DMS53 treated with DMSO at 0.1 percent for 48 hours (cell line): Measurements from ENCODE around the gene GK2.

ENCODE experiments used
- DNase-seq: peaks from one replicate; lab custom pipeline; 2025; ENCODE audit not compliant: unreplicated experiment; lab: John Stamatoyannopoulos, UW

The GK2 gene

DNA sequence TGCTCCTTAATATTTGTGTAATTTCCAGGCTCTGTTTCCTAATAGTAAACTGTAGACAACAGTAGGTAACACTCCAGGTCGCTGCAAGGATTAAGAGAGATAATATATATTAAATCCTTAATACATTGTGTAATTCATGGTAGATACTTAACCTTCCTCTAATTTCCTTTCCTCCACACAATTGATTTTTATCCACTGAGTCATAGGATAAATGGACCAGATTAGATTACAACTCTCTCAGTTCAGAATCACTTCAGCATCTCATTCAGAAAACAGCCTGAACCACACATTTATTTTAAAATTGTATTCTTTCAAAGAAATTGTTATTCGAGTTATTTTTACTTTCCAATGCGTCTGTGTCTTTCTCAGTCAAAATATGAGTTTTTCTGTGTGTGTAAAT is 17.1 kb downstream of the GK2 start:
- no peak for DNase-seq

DNA sequence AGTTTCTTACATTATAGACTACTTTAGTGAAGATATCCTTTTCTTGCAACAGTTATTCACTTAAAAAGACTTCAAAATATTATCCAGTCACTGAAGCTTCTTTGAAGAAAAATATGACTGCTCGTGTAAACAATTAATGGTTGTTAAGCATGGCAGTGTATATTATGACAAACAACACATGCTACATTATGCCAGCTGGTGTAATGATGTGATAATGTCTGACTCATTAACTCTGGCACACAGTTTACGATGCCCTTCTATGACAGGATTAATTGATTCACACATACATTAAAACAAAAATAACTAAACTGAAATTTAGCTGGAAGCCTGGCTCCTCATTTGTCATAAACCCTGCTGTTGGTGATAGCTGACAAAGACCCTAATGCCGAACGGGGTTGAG is 22.4 kb downstream of the GK2 start:
- no peak for DNase-seq

DNA sequence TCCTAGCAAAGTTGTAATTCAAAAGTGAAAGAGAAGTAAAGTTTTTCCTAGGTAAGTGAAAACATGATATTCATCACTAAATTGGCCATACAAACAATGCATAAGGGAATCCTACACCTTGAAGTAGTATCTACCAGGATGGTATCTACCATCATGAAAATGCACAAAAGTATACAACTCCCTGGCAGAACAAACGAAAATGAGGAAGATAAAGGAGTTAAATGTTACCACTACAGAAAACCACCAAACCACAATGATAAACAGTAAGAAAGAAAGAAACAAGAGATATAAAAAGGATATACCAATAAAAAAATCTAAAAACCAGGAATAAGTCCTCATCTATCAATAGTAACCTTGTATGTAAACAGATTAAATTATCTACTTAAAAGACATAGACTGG is 26.9 kb downstream of the GK2 start:
- DNase-seq: no peak

DNA sequence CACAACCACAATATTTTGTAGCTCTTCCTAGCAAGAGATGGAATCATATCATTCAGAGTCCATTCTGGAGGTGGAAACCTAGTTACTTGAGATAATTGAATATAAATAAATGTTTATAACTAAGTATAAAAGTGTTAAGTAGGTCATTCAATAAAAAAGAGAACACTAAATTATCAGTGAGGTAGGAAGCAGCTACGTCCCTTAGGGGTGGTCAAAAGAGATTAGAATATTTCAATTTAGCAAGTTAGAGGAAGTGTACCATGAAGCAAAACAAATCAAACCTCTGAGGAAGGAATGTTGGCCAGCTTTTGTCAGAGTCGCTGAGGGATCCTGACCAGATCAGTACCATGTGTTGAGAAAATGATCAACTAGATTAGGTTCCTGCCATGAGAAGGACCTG is 38.0 kb downstream of the GK2 start:
- no peak for DNase-seq

DNA sequence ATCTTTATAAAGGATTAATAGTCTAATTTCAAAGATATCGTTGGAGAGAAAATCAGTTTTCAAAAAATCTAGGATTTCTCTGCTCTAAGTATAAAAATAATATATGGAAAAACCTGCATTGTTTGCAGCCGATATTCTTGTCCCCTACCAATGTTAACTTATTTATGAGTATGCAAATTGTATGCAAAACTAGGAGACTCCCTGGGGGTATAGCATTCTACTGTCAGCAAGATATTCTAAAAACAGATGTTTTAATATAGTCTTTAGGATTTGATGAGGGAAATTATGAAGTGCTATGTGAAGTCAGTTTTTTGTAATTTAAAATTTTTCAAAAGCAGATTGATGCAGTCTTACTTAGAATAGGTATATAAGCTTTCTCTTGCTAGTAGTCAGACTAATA is 40.9 kb downstream of the GK2 start:
- no peak for DNase-seq

DNA sequence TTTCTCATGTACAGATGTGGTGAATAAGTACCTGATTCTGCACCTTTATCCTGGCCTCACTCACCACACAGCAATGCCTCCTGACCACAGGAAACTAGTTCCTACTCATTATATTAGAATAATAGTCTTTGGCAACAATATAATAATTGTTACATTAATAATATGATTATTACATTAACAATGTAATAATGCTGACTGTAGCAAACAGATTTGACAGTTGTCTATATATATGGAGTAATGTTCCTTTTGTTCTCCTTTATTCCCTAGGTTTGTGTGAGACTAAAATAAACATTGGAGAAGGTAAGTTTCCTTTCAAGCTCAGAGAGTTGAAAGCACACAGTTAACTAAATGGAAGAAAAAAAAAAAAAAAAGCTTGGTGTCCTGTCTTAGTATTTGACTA is 41.6 kb downstream of the GK2 start:
- no peak for DNase-seq

DNA sequence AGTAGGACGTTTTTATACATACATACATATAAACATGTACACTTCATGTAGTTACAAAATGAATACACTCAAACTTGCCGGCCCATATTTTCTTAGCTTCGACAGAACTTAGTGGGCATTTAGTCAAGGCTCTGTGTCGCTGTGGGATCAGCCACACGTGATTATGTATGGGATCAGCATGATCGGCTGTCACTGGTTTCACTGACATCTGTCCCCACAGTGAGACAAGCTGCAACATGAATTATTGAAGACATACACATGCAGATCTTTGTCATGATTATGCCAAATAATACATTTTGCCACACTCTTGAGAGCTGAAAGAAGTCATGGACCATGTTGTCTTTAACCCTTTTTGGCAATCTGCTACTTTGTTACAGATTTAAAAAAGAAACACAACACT is 44.0 kb downstream of the GK2 start:
- DNase-seq: no peak

DNA sequence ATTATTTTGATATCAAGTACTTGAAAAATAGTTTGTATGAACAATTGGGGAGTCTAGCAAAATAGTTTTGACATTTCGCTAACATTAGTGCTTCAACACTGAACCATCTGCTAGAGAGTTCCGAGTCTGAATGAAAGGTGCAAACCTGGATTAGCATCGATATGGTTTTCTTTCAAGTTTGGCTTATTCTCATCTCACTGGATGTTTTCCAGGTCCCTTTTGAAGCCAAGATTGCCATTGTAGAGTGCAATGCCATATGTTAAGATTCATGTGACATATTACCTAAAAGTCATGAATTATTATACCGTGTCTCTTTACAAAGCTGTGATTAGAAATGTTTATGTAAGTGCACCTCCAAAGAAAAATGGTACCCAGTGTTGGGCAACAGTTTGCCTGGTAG is 45.4 kb downstream of the GK2 start:
- DNase-seq: no peak

DNA sequence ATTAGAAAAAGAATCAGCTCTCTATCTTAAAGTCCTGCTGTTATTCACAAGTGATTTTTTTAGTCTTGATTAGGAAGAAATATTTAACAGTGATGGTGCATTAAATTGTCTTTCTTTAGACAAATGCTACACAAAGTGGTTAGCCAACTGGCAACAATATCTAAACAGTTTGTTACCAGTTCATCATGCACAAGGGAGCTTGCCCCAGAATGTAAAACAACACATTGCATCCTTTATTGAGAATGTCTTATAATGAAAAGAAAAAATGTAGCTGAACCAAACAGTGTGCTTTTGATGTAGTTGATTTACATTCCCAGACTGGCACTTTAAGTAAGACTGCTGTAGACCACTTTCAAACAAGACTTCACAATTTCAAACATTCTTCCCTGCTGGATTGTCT is 48.0 kb downstream of the GK2 start:
- DNase-seq: no peak

DNA sequence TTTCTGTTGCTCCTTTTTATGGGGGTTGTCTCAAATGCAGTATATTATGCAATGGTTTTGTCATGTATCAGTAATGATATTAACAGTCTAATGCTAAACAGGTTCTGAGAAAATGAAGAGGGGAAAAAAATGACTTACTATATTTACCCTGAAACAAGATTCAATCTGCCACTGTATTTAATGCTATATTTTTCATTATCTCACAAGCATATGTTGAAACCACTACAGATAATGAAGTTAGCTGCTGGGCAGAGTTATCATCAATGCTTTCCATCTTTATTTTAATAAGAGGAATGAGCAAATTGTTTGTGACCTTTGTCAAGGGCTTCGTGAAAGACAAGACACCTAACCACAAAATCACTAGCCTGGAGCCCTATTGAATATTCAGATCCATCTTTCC is 49.6 kb downstream of the GK2 start:
- DNase-seq: no peak

DNA sequence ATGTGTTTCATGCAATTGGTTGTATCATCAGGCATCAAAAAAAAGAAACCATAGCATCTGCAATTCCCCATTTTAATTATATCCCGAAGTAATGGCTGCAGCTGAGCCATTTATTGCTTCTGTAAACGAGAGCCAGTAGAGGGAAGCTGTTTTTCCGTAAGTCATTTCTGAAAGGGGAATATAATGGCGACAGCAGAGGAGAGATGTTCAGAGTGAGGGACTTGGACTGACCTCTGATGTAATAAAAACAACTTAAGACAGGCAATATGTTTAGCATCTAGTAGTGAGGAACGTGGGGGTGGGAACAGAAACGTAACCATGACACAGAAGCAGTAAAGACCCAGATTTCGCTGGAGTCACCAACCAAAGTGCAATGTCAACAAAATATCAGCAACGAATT is 50.7 kb downstream of the GK2 start:
- no peak for DNase-seq
